GM23338 (cell line): Measurements from ENCODE around the gene XYLT1. TPM values are rescaled to one million over a fixed set of nuclear protein-coding genes. Genes with fewer than 3 reads are reported as not detected.

Source experiments
- ATAC-seq: fragments of 200-7000 bp; cut with Tn5 transposase; 3 replicates; pipeline ENCODE4 v1.9.1; 2020
- DNase-seq: peaks from one replicate; pipeline ENCODE4 v3.0.0-alpha.2; 2015; ENCODE audit warnings: low spot score
- H2AFZ ChIP-seq: fragments of 200-600 bp; sonication (generic); 2 replicates; pipeline ENCODE4 v1.8.0; 2016; ENCODE audit warnings: antibody characterized with exemption, mild to moderate bottlenecking, moderate library complexity
- H3F3A ChIP-seq: fragments of 200-600 bp; sonication (generic); replicated peaks from 2 replicates; pipeline ENCODE4 v1.8.0; 2017; ENCODE audit warnings: antibody characterized with exemption, mixed run types, low read depth
- H3K27ac ChIP-seq: fragments of 200-600 bp; sonication (generic); 2 replicates; pipeline ENCODE4 v1.6.1; 2016; ENCODE audit warnings: low read depth
- H3K27me3 ChIP-seq: fragments of 200-600 bp; sonication (generic); 2 replicates; pipeline ENCODE4 v1.8.0; 2016; ENCODE audit warnings: mild to moderate bottlenecking, mixed run types, moderate library complexity; ENCODE audit not compliant: insufficient read depth
- H3K36me3 ChIP-seq: fragments of 200-600 bp; sonication (generic); 2 replicates; pipeline ENCODE4 v1.8.0; 2016; ENCODE audit warnings: mild to moderate bottlenecking; ENCODE audit not compliant: insufficient read depth
- H3K4me1 ChIP-seq: fragments of 200-600 bp; sonication (generic); 2 replicates; pipeline ENCODE4 v1.8.0; 2016; ENCODE audit warnings: mild to moderate bottlenecking, moderate library complexity; ENCODE audit not compliant: insufficient read depth
- H3K4me2 ChIP-seq: fragments of 200-600 bp; sonication (generic); 2 replicates; pipeline ENCODE4 v1.7.1; 2017; ENCODE audit warnings: mixed run types
- H3K4me3 ChIP-seq: fragments of 200-600 bp; sonication (generic); 2 replicates; pipeline ENCODE4 v1.6.1; 2016; ENCODE audit warnings: mixed run types
- H3K79me2 ChIP-seq: fragments of 200-600 bp; sonication (generic); replicated peaks from 2 replicates; pipeline ENCODE4 v1.8.0; 2017; ENCODE audit warnings: mild to moderate bottlenecking; ENCODE audit not compliant: insufficient read depth
- H3K9me2 ChIP-seq: fragments of 200-600 bp; sonication (generic); 2 replicates; pipeline ENCODE4 v1.8.0; 2017; ENCODE audit not compliant: insufficient read depth
- H4K20me1 ChIP-seq: fragments of 200-600 bp; sonication (generic); replicated peaks from 2 replicates; pipeline ENCODE4 v1.8.0; 2017; ENCODE audit warnings: mild to moderate bottlenecking; ENCODE audit not compliant: insufficient read depth
- H3K27ac Mint-ChIP-seq: 2 replicates; pipeline ENCODE4 v1.8.0; 2020; ENCODE audit warnings: inconsistent platforms, mild to moderate bottlenecking, moderate library complexity, mixed read lengths
- H3K27me3 Mint-ChIP-seq: 3 replicates; pipeline ENCODE4 v1.8.0; 2022; ENCODE audit warnings: low read depth, mild to moderate bottlenecking, moderate library complexity, mixed read lengths, inconsistent platforms; ENCODE audit not compliant: insufficient read depth, poor library complexity
- H3K36me3 Mint-ChIP-seq: 3 replicates; pipeline ENCODE4 v1.8.0; 2021; ENCODE audit warnings: low read depth, mild to moderate bottlenecking, inconsistent platforms, moderate library complexity, mixed read lengths
- H3K4me1 Mint-ChIP-seq: 3 replicates; pipeline ENCODE4 v1.8.0; 2020; ENCODE audit warnings: mild to moderate bottlenecking, inconsistent platforms, mixed read lengths
- H3K4me3 Mint-ChIP-seq: 3 replicates; pipeline ENCODE4 v1.8.0; 2021; ENCODE audit warnings: moderate library complexity, mild to moderate bottlenecking, inconsistent platforms, mixed read lengths
- H3K9me3 Mint-ChIP-seq: 3 replicates; pipeline ENCODE4 v1.8.0; 2020; ENCODE audit warnings: moderate library complexity, mild to moderate bottlenecking, inconsistent platforms, mixed read lengths
- CREB1 ChIP-seq: fragments of 250-450 bp; sonication (Bioruptor Pico); IDR thresholded peaks from 2 replicates; pipeline ENCODE4 v1.5.0; 2020; ENCODE audit warnings: low read depth, mild to moderate bottlenecking, moderate library complexity
- EZH2 ChIP-seq: fragments of 200-600 bp; sonication (generic); IDR thresholded peaks from one replicate; pipeline ENCODE4 v1.8.0; 2017; ENCODE audit warnings: antibody characterized with exemption, mild to moderate bottlenecking, low read depth; ENCODE audit not compliant: unreplicated experiment
- EZH2phosphoT487 ChIP-seq: fragments of 200-600 bp; sonication (generic); IDR thresholded peaks from one replicate; pipeline ENCODE4 v1.8.1; 2018; ENCODE audit warnings: antibody characterized with exemption; ENCODE audit not compliant: unreplicated experiment
- JUNB ChIP-seq: IDR thresholded peaks from one replicate; pipeline ENCODE4 v1.6.1; 2016; ENCODE audit warnings: antibody characterized with exemption; ENCODE audit not compliant: unreplicated experiment
- NANOG ChIP-seq: IDR thresholded peaks from 2 replicates; pipeline ENCODE4 v1.6.1; 2016; ENCODE audit warnings: antibody characterized with exemption, borderline replicate concordance
- POLR2AphosphoS5 ChIP-seq: IDR thresholded peaks from 2 replicates; pipeline ENCODE4 v1.6.1; 2016; ENCODE audit warnings: antibody characterized with exemption, low read depth
- STAT1 ChIP-seq: IDR thresholded peaks from one replicate; pipeline ENCODE4 v1.6.1; 2016; ENCODE audit warnings: antibody characterized with exemption; ENCODE audit not compliant: unreplicated experiment
- ZNF114 ChIP-seq: fragments of 250-450 bp; sonication (Bioruptor Pico); IDR thresholded peaks from 2 replicates; pipeline ENCODE4 v1.5.0; 2020; ENCODE audit warnings: mild to moderate bottlenecking, moderate library complexity
- ZNF331 ChIP-seq: fragments of 250-450 bp; sonication (Bioruptor Pico); IDR thresholded peaks from 2 replicates; pipeline ENCODE4 v1.5.0; 2020; ENCODE audit warnings: low read depth, mild to moderate bottlenecking, moderate library complexity
- polyA plus RNA-seq: library from polyadenylated mRNA; unstranded; fragments of >200 nt; fragmentation: Nextera tagmentation; extraction: Ambion mirVana; gene quantifications from 2 replicates; pipeline ENCODE4 v1.2.1, GENCODE V29; 2016
- total RNA-seq: library from RNA; depleted of rRNA; stranded (reverse); fragments of >200 nt; shearing (Covaris generic); gene quantifications from 2 replicates; pipeline ENCODE4 v1.2.3, GENCODE V29; 2014
- TF ChIP-seq, protein P1 (sequence below): IDR thresholded peaks from one replicate; pipeline ENCODE4 v1.6.1; 2018; ENCODE audit warnings: antibody characterized with exemption; ENCODE audit not compliant: unreplicated experiment
- TF ChIP-seq, protein P2 (sequence below), 2 experiments: fragments of 200-600 bp in 1 of 2; sonication (generic) in 1 of 2; conservative IDR thresholded peaks; 2 replicates each; pipeline versions ENCODE4 v1.5.1 to v1.6.1; 2016 to 2017; ENCODE audit warnings: antibody characterized with exemption in 2 of 2, low read depth in 2 of 2, mild to moderate bottlenecking in 2 of 2, moderate library complexity in 1 of 2
- TF ChIP-seq, protein P3 (sequence below): fragments of 250-450 bp; sonication (Bioruptor Pico); IDR thresholded peaks from 2 replicates; pipeline ENCODE4 v1.5.0; 2020; ENCODE audit warnings: mild to moderate bottlenecking, moderate library complexity
- TF ChIP-seq, protein P4 (sequence below): IDR thresholded peaks from 2 replicates; pipeline ENCODE4 v1.6.1; 2016; ENCODE audit warnings: antibody characterized with exemption

XYLT1 gene
- total and polyA plus RNA-seq, 2 experiments from 2014 or later, result 3.5 to 24.7 TPM

DNA sequence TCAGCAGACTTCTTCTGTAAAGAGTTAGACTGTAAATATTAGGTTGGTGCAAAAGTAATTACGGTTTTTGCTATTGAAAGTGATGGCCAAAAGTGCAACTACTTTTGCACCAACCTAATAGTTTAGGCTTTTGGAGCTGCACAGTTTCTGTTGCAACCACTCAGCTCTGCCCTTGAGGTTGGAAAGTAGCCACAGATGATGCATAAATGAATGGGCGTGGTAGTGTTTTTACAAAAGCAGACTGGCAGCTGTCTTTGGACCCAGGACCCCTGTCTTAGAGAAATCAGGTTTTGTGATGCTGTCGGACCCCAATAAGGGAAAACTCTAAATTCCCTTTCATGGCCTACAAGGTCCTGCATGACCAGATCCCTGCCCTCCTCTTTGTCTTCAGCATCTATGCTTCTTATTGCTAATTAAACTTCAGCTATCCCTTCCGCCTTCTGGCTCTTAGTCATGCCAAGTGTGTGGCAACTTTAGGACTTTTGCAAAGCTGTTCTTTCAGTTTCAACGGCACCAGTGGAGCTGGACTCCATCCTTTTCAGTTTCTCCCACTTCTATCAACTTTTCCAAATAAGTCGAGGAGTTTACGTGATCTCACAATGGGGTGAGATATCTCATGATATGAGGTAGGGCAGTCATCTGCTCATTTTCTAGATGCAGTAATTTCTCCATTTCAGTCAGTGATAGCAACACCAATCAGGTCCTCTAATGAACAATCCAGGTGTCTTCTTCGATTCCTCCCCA lies 232.3 kb downstream of the XYLT1 start:
- Histone ChIP-seq H3K4me3 (no peak overlapping the region), H3K4me2 (no peak overlapping the region), H3K79me2 (peaks cover 12% of the 10 kb centered on the region; the same call in 1 of the 2 replicates), H3F3A (no peaks in the 10 kb centered on the region), H4K20me1 (0 out of 2 replicates have a peak, but pooled peaks cover 6% of the 10 kb centered on the region), H3K27me3 (no peaks in the 10 kb centered on the region), H3K9me2 (peaks cover 12% of the 10 kb centered on the region), H2AFZ (no peak overlapping the region), H3K36me3 (no peaks in the 10 kb centered on the region), H3K27ac (no peak overlapping the region), H3K4me1 (no peaks in the 10 kb centered on the region)
- TF ChIP-seq, protein P1, sequence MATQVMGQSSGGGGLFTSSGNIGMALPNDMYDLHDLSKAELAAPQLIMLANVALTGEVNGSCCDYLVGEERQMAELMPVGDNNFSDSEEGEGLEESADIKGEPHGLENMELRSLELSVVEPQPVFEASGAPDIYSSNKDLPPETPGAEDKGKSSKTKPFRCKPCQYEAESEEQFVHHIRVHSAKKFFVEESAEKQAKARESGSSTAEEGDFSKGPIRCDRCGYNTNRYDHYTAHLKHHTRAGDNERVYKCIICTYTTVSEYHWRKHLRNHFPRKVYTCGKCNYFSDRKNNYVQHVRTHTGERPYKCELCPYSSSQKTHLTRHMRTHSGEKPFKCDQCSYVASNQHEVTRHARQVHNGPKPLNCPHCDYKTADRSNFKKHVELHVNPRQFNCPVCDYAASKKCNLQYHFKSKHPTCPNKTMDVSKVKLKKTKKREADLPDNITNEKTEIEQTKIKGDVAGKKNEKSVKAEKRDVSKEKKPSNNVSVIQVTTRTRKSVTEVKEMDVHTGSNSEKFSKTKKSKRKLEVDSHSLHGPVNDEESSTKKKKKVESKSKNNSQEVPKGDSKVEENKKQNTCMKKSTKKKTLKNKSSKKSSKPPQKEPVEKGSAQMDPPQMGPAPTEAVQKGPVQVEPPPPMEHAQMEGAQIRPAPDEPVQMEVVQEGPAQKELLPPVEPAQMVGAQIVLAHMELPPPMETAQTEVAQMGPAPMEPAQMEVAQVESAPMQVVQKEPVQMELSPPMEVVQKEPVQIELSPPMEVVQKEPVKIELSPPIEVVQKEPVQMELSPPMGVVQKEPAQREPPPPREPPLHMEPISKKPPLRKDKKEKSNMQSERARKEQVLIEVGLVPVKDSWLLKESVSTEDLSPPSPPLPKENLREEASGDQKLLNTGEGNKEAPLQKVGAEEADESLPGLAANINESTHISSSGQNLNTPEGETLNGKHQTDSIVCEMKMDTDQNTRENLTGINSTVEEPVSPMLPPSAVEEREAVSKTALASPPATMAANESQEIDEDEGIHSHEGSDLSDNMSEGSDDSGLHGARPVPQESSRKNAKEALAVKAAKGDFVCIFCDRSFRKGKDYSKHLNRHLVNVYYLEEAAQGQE, result no peak
- TF ChIP-seq, protein P2, sequence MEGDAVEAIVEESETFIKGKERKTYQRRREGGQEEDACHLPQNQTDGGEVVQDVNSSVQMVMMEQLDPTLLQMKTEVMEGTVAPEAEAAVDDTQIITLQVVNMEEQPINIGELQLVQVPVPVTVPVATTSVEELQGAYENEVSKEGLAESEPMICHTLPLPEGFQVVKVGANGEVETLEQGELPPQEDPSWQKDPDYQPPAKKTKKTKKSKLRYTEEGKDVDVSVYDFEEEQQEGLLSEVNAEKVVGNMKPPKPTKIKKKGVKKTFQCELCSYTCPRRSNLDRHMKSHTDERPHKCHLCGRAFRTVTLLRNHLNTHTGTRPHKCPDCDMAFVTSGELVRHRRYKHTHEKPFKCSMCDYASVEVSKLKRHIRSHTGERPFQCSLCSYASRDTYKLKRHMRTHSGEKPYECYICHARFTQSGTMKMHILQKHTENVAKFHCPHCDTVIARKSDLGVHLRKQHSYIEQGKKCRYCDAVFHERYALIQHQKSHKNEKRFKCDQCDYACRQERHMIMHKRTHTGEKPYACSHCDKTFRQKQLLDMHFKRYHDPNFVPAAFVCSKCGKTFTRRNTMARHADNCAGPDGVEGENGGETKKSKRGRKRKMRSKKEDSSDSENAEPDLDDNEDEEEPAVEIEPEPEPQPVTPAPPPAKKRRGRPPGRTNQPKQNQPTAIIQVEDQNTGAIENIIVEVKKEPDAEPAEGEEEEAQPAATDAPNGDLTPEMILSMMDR (conservative IDR thresholded peaks at IDR 0.05; ENCODE audit: low read depth in 2 of 2), result no peak
- TF ChIP-seq, protein P3, sequence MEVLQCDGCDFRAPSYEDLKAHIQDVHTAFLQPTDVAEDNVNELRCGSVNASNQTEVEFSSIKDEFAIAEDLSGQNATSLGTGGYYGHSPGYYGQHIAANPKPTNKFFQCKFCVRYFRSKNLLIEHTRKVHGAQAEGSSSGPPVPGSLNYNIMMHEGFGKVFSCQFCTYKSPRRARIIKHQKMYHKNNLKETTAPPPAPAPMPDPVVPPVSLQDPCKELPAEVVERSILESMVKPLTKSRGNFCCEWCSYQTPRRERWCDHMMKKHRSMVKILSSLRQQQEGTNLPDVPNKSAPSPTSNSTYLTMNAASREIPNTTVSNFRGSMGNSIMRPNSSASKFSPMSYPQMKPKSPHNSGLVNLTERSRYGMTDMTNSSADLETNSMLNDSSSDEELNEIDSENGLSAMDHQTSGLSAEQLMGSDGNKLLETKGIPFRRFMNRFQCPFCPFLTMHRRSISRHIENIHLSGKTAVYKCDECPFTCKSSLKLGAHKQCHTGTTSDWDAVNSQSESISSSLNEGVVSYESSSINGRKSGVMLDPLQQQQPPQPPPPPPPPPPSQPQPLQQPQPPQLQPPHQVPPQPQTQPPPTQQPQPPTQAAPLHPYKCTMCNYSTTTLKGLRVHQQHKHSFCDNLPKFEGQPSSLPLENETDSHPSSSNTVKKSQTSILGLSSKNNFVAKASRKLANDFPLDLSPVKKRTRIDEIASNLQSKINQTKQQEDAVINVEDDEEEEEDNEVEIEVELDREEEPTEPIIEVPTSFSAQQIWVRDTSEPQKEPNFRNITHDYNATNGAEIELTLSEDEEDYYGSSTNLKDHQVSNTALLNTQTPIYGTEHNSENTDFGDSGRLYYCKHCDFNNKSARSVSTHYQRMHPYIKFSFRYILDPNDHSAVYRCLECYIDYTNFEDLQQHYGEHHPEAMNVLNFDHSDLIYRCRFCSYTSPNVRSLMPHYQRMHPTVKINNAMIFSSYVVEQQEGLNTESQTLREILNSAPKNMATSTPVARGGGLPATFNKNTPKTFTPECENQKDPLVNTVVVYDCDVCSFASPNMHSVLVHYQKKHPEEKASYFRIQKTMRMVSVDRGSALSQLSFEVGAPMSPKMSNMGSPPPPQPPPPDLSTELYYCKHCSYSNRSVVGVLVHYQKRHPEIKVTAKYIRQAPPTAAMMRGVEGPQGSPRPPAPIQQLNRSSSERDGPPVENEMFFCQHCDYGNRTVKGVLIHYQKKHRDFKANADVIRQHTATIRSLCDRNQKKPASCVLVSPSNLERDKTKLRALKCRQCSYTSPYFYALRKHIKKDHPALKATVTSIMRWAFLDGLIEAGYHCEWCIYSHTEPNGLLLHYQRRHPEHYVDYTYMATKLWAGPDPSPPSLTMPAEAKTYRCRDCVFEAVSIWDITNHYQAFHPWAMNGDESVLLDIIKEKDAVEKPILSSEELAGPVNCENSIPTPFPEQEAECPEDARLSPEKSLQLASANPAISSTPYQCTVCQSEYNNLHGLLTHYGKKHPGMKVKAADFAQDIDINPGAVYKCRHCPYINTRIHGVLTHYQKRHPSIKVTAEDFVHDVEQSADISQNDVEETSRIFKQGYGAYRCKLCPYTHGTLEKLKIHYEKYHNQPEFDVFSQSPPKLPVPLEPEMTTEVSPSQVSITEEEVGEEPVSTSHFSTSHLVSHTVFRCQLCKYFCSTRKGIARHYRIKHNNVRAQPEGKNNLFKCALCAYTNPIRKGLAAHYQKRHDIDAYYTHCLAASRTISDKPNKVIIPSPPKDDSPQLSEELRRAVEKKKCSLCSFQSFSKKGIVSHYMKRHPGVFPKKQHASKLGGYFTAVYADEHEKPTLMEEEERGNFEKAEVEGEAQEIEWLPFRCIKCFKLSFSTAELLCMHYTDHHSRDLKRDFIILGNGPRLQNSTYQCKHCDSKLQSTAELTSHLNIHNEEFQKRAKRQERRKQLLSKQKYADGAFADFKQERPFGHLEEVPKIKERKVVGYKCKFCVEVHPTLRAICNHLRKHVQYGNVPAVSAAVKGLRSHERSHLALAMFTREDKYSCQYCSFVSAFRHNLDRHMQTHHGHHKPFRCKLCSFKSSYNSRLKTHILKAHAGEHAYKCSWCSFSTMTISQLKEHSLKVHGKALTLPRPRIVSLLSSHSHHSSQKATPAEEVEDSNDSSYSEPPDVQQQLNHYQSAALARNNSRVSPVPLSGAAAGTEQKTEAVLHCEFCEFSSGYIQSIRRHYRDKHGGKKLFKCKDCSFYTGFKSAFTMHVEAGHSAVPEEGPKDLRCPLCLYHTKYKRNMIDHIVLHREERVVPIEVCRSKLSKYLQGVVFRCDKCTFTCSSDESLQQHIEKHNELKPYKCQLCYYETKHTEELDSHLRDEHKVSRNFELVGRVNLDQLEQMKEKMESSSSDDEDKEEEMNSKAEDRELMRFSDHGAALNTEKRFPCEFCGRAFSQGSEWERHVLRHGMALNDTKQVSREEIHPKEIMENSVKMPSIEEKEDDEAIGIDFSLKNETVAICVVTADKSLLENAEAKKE (CRISPR knock-in tag), result no peak
- TF ChIP-seq ZNF331 (no peak), STAT1 (no peak), NANOG (no peak), EZH2 (no peak), JUNB (no peak), EZH2phosphoT487 (no peak), POLR2AphosphoS5 (no peak), CREB1 (no peak), ZNF114 (CRISPR knock-in tag) (no peak)
- TF ChIP-seq, protein P4, sequence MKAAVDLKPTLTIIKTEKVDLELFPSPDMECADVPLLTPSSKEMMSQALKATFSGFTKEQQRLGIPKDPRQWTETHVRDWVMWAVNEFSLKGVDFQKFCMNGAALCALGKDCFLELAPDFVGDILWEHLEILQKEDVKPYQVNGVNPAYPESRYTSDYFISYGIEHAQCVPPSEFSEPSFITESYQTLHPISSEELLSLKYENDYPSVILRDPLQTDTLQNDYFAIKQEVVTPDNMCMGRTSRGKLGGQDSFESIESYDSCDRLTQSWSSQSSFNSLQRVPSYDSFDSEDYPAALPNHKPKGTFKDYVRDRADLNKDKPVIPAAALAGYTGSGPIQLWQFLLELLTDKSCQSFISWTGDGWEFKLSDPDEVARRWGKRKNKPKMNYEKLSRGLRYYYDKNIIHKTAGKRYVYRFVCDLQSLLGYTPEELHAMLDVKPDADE, result no peak
- Mint-ChIP-seq H3K4me3 (no peak overlapping the region), H3K36me3 (no peaks in the 10 kb centered on the region; the same call in 1 of the 3 replicates), H3K27ac (no peak overlapping the region), H3K27me3 (no peaks in the 10 kb centered on the region), H3K4me1 (no peaks in the 10 kb centered on the region), H3K9me3 (no peaks in the 10 kb centered on the region; the same call in 2 of the 3 replicates)
- ATAC-seq (no peak), DNase-seq (no peak)
